ENCODE data around the gene ADCYAP1R1. TPM values are rescaled to one million over a fixed set of nuclear protein-coding genes. Genes with fewer than 3 reads are reported as not detected.
"Not testable (repeated sequence)": the region's sequence is repeated elsewhere in the genome, so short reads cannot be mapped to it uniquely, and the experiment has no call there.

Gene ADCYAP1R1
- polyA plus RNA-seq, 1 donor = 10.5 TPM

GRCh38 chr7:31137234-31137633 lies 85.1 kb downstream of the ADCYAP1R1 start:
- no peak for DNase-seq

GRCh38 chr7:31145339-31145738 lies 93.2 kb downstream of the ADCYAP1R1 start:
- DNase-seq = no peak

- no peak for DNase-seq
Measured at GRCh38 chr7:31146030-31146429, 93.9 kb downstream of the ADCYAP1R1 start.

GRCh38 chr7:31146538-31146937 lies 94.4 kb downstream of the ADCYAP1R1 start:
- no peak for DNase-seq

GRCh38 chr7:31151849-31152248 lies 99.7 kb downstream of the ADCYAP1R1 start:
- no peak for DNase-seq

- DNase-seq = not testable (repeated sequence)
Measured at GRCh38 chr7:31153318-31153717, 101.2 kb downstream of the ADCYAP1R1 start.

- no peak for DNase-seq
Measured at GRCh38 chr7:31160941-31161340, 108.8 kb downstream of the ADCYAP1R1 start.

Other genes starting within 250 kb of the ADCYAP1R1 start
- 116 TPM for gene AQP1, start 140.5 kb upstream of the ADCYAP1R1 start, polyA plus RNA-seq (ENCODE audit: insufficient read length)
- gene GHRHR, start 88.4 kb upstream of the ADCYAP1R1 start, polyA plus RNA-seq (ENCODE audit: insufficient read length) = 0.58 TPM

Measured in hindlimb muscle (tissue), 1 donor.